GM19328 (cell line): Measurements from ENCODE around the gene LCN12.

Experiments used
- ATAC-seq: cut with Tn5 transposase; IDR thresholded peaks from one replicate; pipeline ENCODE4 v1.9.1; 2021; ENCODE audit warnings: mild to moderate bottlenecking, moderate library complexity; ENCODE audit not compliant: unreplicated experiment

The LCN12 gene

DNA sequence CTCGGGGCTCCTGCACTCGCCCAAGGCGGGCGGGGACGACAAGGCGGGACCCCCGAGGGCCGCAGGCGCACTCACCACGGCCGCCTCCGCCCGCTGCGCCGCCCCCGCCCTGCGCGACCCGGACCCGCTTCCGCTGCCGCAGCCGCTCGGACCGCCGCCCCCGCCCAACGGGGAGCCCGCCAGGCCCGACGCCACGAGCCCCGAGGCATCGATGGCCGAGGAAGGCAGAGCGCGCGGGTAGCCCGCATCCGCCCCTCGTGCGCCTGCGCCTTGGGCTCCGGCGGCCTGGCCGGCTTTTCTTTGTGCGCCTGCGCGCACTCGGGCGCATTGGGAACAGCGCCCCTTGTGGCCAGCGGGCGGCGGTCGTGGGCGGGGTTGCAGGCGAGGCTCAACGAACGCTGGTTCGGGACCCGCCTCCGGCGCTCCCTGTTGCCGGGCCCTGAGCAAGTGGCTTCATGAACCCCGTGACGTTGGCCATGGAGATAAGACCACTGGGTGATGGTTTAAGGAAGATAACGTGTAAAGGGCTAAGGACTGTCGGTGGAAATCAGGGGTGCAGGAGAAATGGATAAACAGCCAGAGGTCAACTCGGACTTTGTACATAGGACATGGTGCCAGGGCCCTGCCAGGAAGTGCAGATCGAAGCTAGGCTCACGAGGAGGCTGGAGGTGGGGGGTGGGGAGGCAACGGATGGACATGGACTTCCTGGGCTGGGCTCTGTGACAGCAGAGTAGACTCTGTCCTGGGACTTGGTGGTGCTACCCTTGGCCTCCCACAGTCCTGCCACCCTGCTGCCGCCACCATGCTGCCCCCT lies 7.3 kb upstream of the LCN12 start, which contains the start of the genes C8G and FBXW5:
Gene C8G (plus strand): TSS at position 725 of the 814 bp plus-strand sequence. CDS start 78 bp downstream, at position 803.
Gene FBXW5 (minus strand): TSS at position 220 of the 814 bp plus-strand sequence. CDS start 655 bp downstream, outside the sequence.
- ATAC-seq: peak; percentile 75

DNA sequence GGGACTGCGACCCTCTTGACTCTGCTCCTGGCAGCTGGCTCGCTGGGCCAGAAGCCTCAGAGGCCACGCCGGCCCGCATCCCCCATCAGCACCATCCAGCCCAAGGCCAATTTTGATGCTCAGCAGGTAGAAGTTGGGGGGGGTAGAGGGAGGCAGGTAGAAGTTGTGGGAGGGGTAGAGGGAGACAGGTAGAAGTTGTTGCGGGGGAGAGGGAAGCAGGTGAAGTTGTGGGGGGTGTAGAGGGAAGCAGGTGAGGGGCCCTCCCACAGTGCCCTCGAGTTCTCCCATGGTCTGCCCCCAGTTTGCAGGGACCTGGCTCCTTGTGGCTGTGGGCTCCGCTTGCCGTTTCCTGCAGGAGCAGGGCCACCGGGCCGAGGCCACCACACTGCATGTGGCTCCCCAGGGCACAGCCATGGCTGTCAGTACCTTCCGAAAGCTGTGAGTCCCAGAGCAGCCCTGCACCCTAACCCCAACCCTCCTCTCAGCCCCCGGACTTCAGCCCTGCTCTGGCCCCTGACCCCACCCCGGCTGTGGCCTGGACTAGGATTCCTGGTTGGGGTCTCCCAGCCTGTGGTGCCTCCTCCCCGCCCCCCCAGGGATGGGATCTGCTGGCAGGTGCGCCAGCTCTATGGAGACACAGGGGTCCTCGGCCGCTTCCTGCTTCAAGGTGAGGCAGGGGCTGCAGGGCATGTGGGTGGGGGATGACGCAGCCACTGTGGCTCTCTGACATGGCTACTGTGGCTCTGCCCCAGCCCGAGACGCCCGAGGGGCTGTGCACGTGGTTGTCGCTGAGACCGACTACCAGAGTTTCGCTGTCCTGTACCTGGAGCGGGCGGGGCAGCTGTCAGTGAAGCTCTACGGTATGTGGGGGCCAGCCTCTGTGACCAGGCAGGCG lies 6.5 kb upstream of the LCN12 start:
- no peak for ATAC-seq

DNA sequence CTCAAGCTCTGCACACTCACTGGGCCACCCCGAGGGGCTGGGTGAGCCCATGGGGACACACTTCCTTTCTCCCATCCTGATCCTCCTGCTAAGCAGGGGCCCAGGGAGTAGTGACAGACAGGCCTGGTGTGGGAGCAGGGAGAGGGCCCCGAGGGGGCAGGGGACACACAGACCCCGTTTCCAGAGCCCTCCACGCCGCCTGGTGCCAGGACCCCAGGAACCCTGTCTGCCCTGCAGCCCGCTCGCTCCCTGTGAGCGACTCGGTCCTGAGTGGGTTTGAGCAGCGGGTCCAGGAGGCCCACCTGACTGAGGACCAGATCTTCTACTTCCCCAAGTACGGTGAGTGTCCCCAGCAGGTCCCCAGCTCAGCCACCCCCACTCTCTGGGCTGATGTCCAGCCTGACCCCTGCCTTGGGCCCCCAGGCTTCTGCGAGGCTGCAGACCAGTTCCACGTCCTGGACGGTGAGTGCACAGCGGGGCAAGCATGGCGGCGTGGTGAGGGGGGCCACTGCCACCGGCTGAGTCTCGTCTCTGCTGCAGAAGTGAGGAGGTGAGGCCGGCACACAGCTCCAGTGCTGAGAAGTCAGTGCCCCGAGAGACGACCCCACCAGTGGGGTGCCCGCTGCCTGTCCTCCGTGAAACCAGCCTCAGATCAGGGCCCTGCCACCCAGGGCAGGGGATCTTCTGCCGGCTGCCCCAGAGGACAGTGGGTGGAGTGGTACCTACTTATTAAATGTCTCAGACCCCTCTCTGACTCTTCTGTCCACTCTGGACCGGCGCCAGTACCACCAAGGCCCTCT lies 5.6 kb upstream of the LCN12 start:
- no peak for ATAC-seq

DNA sequence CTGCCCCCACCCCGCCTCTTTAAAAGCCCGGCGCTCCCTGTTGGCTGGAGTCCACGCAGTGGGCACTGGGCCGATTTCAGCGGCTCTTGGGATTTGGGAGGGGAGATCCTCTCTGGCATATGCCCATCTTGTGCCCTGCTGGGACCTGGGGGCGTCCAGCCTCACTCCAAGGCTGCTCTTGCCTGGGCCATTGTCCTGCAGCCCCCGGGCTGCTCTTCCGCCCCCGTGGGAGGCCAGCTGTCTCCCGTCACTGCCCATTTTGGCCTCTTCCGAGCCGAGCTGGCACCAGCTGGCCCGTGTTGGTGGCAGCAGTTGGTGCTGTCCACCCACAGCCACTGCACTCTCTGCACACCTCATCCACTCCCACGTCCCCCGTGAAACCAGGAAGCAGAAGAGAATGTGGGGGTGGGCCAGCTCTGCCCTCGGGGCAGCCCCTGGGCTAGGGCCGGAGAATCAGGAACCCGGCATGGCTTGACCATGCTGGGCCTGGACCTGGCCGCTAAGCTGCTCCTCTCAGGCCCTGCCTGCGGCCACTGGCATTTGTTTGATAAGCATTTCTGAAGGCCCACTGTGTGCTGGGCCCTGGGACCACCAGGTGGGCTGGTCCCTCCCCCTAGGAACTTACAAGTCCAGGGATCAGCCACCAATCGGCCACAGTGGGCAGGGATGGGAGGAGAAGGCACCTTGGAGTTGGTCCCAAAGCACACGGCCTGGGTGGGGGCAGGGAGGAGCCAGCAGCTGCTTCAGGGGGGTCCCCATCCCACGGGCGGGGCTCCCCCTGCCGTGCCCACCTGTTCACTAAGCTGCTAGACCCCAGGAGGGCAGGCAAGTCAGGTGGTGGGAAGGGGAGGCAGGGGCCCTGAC lies 4.8 kb upstream of the LCN12 start:
- ATAC-seq: no peak

DNA sequence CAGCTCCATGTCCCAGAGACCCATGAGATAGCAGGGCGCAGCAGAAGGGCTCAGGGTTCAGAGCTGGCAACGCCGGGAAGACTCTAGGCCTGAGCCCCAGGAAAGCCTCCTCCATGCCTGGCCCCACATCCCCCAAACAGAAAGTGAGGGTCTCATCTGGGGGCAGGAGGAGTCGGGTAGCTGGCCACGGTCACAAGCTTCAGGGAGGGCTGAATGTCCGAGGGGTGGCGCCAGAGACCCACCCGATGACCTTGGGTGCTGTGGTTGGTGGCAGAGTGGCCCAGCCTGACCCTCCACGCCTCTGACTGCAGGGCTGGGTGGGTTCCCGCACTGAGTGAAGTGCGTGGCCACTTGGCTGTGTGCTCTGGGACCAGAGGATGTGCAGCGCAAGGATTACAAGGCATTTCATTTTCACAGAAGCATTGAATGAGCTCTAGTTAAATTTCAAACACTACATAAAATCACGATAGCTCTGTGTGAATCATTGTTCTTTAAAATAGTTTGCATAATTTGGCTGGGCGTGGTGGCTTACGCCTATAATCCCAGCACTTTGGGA lies 4.0 kb upstream of the LCN12 start:
- no peak for ATAC-seq

DNA sequence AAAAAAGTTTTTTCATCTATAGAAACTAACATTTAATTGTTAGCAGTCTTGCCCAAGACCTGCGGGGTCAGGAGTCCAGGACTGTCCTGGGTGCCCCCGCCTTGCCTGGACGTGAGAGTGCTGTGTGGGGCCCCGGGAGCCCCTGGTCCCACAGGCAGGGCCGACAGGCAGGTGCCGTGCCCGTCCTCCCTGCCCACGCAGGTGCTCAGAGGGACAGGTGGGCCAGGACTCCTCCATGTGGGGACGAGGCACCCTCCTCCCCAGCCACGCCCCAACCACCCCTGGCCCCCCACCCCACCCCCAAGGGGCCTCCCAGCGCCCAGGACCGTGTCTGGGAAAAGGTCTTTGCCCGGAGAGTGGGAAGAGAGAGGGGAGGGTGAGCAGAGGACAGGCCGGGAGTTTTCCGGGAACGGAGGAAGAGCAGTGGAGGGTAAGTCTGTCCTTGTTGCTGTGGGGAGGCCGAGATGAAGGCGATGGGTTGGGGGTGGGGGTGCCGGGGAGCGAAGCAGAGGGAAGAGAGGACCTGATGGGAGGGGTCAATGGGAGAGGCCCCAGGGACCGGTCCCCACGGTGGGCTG lies 2.7 kb upstream of the LCN12 start:
- no peak for ATAC-seq

DNA sequence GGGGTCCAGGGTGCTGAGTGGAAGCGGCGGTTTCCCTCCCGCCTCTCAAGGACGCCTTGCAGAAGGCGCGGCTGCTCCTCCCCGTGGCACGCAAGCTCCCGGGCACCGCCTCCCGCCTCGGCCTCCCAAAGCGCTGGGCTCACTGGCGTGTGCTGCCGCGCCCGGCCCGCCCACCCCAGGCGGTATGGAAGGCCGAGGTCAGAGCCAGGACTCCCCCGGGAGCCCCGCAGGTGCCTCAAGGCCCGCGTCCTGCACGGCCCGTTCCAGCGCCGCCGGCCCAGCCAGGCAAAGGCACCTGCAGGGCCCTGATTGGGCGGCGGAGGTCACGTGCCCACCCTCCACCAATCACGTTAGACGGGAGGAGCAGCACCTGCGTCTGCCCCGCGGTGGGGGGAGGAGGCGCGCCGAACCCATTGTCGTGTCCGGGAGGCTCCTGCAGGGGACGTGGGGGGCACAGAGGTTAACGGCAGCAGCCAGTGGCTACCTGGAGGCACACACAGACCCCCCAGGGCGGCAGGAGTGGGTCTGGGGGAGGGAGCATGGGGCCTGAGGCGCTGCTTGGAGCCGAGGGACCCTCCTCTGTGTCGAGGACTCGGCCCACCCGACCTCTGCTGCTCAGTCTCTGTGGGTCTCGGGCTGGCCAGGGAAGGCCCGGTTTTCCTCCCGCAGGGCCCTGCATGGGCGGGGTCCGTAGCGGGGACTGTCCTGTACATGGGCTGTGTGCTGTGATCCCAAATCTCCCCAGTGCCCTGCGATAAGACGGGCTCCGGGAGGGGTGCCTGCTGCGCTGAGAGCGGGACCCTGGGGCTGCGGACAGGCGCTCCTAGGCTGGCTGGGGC lies 2.0 kb upstream of the LCN12 start:
- peak; percentile 67 for ATAC-seq

DNA sequence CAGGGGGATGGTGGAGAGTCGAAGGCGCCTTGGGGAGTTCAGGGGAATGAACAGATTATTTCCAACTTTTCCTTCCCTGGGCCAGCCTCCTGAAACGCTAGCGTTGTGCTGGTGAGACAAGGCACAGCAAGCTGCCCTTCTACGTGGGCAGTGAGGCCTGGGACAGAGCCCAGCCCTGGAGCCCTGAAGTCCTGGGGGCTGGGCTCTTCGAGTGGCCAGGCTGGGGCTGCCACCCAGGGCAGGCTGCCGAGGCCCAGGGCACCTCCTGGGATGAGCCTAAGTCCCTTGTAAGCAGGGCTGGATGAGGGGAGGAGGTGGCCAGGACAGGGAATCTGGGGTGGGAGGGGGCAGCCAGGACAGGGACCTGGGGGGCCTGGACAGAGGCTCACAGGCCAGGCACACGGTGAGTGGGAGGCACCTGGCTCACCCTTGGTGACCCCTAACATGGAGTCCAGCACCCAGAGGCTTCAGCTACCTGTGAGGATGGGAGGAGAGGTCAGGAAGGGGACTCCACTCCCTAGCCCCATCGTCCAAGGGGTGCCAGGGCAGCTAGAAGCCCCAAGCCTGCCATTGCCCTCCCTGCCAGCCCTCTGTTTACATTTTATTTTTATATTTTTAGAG lies 1.3 kb upstream of the LCN12 start:
- ATAC-seq: no peak

DNA sequence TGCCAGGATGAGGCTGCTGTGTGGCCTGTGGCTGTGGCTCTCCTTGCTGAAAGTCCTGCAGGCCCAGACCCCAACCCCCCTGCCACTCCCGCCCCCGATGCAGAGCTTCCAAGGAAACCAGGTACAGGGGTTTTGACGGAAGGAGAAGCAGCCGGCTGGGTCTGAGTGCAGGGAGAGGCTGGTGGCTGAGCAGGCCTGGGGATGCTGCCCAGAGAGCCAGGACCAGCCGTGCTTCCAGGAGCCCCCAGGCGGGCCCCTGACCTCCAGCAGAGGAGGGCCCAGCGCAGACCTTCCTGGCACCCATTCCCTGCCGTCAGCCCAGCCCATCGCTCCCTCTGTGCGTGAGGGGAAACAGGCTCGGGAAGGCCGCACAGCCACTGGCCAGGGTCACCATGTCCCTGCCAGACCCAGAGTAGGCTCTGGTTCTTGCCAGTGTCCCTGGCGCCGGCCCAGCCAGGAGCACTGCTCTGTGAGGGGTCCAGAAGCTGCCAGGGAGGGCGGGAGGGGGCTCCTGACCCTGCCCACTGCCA lies 313 bp downstream of the LCN12 start:
- ATAC-seq: no peak

DNA sequence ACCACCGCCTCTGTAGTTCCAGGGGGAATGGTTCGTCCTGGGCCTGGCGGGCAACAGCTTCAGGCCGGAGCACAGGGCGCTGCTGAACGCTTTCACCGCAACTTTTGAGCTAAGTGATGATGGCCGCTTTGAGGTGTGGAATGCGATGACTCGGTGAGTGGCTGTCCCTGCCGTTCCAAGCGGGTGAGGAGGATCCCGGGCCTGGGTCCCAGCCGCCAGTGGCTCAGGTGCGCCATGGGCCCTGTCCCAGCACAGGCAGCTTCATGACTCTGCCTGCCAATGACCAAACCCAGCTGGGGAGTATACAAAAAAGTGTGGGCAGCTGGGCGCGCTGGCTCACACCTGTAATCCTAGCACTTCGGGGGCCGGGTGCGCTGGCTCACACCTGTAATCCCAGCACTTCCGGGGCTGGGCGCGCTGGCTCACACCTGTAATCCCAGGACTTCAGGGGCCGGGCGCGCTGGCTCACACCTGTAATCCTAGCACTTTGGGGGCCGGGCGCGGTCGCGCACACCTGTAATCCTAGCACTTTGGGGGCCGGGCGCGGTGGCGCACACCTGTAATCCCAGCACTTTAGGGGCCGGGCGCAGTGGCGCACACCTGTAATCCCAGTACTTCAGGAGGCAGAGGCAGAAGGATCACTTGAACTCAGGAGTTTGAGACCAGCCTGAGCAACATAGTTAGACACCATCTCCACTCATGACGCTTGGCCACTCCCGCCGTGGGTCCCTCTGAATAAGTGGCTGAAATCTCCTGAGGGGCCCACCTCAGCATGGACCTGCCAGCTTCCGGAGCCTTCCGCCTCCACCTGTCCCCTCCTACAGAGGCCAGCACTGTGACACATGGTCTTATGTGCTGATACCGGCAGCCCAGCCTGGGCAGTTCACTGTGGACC lies 1.1 kb downstream of the LCN12 start:
- no peak for ATAC-seq

DNA sequence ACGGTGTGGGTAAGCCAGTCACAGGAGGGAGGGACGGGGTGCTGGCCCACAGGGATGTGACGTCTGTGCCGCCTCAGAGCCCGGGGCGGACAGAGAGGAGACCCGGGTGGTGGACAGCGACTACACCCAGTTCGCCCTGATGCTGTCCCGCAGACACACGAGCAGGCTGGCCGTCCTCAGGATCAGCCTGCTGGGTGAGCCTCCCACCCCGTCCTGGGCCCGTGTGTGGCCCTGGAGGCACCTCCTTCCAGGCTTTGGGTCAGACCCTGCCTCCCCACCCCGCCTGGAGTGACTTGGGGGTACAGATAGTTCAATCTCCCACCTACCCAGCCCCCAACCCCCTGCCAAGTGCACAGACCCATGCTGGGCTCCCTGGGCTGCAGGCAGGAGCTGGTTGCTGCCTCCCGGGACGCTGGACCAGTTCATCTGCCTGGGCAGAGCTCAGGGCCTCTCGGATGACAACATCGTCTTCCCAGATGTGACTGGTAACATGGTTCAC lies 1.7 kb downstream of the LCN12 start:
- ATAC-seq: no peak

DNA sequence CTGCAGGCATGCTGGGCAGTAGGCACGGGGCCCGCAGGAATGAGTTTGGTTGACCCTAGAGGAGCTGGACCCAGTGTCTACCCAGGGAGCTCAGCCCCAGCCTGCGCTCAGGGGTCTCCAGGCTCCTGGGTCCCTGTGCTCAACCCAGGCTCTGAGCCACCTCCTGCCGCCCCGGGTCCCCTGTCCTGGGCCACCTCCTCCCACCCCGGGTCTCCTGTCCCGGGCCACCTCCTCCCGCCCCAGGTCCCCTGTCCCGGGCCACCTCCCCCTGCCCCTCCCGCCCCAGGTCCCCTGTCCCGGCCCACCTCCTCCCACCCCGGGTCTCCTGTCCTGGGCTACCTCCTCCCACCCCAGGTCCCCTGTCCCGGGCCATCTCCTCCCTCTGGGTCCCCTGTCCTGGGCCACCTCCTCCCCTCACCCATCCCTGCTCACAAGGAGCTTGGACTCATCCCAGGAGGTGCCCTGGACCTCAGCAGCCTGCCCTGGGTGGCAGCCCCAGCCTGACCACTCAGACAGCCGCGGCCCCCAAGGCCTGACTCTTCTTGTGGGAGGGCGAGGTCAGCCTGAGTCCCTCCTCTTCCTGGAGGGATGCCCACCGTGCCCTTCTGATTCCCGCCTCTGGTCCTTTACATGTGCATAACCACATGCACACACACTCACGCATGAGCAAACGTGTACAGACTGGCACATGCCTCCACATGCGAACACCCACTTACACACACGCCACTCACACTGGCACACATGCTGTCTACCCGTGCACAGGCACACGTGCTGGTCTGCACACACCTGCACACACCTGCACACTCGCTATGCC lies 2.4 kb downstream of the LCN12 start:
- ATAC-seq: no peak

DNA sequence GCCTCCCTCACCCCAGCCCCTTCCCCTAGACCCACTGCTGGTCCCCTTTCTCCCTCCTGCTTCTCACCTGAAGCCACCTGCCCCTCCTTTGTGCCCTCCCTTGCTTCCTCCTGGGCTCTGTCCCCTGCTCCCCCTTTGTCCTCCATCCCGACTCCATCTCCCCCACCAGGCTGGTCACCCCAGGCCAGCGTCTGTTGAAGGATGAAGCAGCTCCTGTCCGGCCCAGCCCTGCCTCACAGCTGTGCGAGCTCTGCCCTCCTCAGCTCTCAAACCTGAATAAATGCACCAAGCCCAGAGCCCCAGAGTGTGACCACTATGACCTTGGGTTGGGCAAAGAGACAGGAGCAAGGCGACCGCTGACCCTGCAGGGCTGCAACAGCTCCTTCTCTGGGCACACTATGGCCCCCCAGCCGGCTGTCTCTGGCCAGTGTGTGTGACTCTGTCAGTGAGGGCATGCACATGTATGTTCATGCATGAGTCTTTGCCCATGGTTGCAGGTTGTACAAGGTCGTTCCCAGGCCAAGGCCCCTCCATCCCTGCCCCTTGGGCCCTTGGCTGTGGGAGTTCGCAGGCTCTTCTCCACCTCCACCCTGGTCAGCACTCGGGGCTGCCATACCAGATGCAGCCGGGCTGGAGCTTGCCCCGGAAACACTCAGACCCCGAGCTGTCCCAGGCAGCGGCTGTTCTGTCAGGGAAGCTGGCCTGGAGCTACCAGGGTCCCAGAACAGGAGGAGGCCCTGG lies 3.3 kb downstream of the LCN12 start:
- no peak for ATAC-seq

DNA sequence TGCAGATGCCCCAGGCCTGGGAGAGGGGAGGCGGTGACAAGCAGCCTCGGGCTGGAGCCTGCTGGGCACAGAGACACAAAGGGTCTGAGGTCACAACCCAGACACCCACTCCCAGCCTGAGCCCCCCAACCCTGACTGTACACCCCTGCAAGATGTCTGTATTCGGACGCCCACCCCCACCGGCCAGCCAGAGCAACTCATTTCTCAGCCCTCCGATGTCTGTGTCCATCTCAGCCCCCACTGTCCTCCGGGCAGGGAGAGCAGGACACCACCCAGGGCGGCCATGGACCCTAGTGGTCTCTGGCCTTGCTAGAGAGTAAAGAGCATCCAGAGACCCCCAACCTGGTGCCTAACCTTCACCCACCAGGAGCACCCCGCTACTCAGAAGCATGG lies 3.9 kb downstream of the LCN12 start:
- ATAC-seq: no peak

DNA sequence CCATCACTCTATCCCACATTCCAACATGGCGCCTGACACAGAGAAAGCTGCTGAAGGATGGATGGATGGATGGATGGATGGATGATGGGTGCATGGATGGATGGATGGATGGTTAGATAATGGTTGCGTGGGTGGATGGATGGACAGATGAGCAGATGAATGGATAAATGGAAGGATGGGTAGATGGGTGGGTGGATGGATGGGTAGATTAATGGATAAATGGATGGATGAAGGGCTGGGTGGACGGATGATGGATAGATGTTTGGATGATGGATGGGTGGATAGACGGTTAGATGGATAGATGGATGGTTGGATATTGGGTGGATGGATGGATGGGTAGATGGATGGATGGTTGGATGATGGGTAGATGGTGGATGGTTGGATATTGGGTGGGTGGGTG lies 4.5 kb downstream of the LCN12 start:
- ATAC-seq: no peak
